ENCODE data around the gene SCAMP5.

- no peak for TF ChIP-seq CTCF (conservative IDR thresholded peaks at IDR 0.05; ENCODE audit: low read depth, low read length)
- TF ChIP-seq SMC3 (IDR thresholded peaks at IDR 0.05; ENCODE audit: low read depth, low read length), result no peak
- no peak for TF ChIP-seq USF2 (IDR thresholded peaks at IDR 0.05; ENCODE audit: low read depth, low read length)
- TF ChIP-seq RCOR1 (IDR thresholded peaks at IDR 0.05; ENCODE audit: insufficient replicate concordance, low read length), result no peak
These were observed 28.7 kb downstream of the SCAMP5 start for GRCh38 chr15:75023872-75024636.
